DMS 273 (cell line): ENCODE results near the gene PTPRR.
"Not testable (repeated sequence)": the region's sequence is repeated elsewhere in the genome, so short reads cannot be mapped to it uniquely, and the experiment has no call there.

Source experiments
- DNase-seq: peaks from one replicate; lab custom pipeline; 2025; ENCODE audit not compliant: unreplicated experiment; lab: John Stamatoyannopoulos, UW

The PTPRR gene

GRCh38 chr12:70842942-70843341, 77.6 kb downstream of the PTPRR start:
- no peak for DNase-seq

DNA sequence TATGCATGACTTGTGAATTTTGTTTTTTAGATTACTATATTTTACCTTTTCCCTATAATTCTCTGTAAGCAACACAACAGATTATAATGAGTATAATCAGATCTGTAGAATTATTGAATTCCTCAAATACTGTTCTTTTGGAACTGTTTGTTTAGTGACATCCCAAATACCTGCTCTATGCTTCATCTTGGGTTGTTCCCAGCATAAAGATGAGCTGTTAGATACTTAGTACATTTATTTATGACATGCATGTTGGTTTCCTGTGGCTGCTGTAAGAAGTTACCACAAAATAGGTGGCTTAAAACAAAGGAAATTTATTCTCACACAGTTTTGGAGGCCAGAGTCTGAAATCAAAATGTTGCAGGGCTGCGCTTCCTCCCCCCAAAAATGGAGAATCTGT, 78.4 kb downstream of the PTPRR start:
- DNase-seq = no peak

DNA sequence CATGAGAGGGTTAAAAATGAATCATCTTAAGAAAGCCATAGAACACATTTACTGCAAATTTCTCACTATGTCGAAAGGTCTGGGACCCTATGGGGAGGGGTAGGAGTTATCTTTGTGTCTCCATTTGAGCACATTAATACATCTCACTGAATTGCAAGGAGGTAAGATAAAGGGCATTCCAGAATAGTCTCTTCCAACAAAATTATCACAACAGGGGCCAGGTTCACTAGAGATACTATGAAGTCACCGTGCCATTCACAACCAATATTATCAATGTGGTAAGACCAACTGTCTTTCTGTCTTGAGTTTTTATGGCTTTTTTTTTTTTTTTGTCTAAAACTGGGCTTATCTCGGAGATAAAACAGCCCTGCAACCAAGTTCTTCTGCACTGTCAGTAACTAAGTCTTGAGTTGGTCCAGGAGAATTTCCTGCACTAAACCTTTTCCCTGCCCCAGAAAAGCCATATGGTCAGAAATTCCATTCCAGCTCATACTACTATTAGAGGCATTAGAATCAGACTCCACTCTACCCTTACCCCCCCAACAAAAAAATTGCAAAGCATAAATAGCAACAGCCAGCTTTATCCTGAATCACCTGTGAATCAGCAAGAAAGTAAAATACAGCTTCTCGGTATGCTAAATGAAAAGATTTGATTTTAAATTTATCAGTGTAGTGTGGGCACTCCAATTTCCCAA, 79.7 kb downstream of the PTPRR start:
- DNase-seq = peak; percentile 0

GRCh38 chr12:70839544-70839943, 81.0 kb downstream of the PTPRR start:
- DNase-seq = no peak

DNA sequence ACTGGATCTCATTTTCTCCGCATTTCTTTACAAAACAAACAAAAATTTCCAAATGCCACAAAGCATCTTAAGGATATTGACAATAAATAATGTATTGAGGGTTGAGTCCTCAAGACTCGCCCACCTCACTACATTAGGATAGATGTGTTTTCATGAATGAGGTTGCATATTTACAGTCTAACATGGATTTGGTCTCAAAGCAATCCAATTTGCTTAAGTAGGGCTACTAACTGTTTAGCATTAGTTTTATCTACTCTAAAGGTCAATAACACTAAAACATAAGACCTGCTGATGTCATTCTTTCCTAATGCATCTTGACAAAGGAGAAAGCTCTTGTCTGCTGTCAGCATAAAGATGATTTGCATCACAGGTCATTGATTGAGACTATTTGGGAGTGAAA, 82.4 kb downstream of the PTPRR start:
- DNase-seq = no peak

GRCh38 chr12:70837026-70837425, 83.5 kb downstream of the PTPRR start:
- no peak for DNase-seq

DNA sequence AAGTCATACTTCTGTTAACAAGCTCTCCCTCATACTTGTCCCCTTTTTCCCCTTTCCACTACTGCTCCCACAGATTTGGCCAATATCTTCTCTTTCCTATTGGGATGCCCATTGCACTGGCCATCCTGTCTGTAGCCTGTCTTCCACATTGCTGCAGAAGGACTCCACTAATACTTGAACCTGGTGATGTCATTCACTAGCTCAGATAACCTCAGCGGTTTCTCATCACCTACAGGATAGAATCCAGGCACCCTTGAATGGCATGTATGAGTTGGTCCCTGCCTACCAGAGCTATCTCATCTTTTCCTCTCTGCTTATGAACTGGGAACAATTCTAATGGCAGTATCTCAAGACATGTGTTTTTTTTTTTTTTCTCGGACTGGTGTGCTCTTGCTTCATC, 84.6 kb downstream of the PTPRR start:
- DNase-seq = no peak

DNA sequence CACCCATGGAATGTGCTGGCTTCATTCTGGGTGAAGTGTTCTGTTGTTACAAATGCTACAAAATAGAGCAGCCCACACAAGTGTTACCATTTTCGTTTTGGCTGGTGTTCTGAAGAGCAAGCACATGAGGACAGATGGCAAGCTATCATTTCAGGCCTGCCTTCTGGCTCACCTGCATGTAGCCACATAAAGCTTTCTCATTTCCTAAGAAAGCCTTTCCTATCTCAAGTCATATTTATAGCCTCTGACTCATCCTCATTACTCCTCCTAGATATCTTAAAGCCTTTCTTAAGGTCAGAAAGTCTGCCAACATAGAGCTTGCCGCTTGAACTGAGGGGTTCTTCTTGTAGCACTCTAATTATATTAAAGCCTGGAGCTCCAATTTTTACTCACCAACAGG, 89.0 kb downstream of the PTPRR start:
- DNase-seq = peak; percentile 67

DNA sequence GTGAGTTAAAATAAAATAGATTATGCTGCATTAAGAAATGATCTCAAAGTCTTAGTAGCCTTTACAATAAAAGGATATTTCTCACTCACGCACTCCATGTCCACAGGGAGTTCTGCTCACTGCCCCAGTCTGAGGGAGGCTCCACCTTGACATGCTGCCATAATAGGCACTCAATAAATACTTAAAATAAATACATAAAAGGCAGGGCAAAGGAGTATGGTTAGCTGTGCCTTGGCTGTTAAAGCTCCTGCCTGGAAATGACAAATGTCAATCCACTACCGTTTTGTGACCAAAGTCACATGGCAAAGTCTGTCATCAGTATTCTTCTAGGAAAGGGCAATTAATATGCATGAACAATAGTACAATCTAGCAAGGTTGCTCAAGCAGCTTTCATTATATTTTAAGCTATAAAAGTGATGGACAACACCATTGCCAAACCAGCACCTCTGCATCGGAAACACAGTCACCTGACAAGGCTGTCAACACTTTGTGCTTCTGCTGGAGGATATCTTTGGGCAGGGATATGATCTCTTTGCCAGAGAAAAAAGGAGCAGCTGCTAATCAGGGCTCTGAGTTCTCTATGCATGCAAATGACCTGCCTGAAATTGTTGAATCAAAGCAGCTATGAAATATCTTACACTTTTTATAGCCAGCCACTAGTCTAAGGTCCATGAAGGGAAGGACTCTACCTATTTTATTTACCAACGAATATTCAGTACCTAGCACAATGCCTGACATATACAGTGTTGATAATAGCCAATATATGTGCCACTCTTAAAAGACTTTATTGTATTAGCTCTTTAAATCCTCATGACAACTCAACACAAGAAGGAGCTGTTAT, 90.1 kb downstream of the PTPRR start:
- DNase-seq = peak; percentile 4

GRCh38 chr12:70829070-70829469, 91.5 kb downstream of the PTPRR start:
- DNase-seq = no peak

- no peak for DNase-seq
These were observed 92.2 kb downstream of the PTPRR start for GRCh38 chr12:70828351-70828750.

DNA sequence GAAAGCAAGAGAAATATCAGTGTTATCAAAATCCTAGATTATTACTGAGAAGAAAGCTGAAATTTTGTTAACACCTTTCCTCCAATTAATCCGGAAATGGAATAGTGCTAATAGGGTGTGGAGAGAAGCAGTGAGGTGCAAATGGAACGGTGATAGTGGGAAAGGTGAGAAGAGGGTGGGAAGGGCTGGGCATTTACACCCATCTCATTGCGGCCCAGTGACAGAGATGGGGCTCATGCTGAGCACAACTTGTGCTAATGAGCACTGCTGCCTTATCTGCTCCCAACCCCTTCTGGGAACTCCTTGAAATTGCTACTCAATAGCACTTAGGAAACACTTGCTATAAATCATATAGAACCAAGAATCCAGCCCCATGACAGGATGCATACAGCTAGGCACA, 94.4 kb downstream of the PTPRR start:
- no peak for DNase-seq

DNA sequence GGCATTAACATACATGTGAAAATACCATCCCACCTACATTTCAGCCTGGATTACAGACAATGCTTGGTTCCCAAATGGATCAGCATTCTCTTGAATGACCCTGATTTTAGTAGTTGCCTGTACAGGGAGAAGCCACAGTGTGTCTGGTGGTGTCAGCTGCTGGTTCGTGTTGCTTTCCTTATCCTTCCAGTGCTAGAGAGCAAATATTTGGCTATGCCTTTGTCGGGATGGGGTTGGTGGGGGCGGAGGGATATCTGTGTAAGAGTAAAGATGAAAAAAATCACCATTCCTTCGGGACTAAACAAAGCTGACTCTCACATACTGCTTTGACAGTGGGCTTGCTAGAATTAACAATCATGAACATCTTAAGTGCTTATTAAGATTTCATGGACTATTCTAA, 96.0 kb downstream of the PTPRR start:
- DNase-seq = no peak

DNA sequence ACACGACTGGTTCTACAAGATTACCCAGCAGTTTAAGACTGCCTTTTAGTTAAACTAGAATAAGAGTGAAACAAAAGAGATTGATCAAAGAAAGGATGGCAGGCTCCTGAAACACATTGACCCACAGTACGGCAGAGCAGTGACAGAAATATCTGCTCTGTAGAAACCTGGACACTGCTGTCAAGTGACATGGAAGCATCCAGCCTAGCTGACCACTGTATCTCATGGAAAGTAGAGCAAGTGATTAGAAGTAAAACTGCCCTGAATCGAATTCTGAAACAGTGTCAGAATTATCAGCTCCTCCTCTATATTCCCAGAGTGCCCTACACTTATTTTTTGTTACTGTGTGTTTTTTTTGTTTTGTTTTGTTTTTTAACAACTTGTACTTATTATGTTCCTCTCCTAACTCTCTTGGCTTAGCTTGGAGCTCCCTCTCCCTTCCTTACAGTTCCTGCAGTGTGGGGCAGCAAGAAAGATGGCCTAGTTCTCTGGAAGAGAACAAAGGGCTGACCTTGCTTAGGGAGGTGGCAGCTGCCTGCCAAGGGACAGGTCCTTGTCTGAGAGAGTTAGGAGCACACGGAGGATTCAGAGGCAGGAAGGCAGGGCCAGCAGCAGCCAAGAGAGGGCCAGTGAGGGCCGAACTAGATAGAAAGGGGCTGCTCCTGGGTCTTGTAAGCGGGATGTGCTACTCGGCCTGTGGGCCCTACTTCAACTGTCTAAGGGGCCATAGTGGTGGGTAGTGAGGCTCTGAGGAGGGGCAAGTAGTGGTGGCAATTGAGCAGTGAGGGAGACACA, 97.2 kb downstream of the PTPRR start:
- DNase-seq = peak; percentile 3

DNA sequence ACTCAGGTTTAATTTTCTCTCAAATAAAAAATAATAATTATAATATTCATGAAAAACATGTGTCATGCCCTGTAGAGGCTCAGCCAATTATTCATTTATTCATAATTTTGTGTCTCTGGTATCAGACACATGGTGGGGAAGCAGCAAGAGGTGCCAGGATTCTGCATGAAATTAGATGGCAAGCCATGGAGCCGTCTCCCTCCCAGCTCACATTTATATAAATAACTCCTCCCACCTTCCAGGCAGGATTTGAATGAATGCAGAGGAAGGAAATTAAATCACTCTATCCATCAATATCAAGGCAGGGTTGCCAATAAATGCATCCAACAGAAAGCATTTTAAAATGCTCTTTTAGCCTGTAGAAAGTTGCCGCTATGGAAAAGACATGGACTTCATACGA, 98.1 kb downstream of the PTPRR start:
- no peak for DNase-seq

GRCh38 chr12:70815971-70816391, 104.6 kb downstream of the PTPRR start:
- no peak for DNase-seq

DNA sequence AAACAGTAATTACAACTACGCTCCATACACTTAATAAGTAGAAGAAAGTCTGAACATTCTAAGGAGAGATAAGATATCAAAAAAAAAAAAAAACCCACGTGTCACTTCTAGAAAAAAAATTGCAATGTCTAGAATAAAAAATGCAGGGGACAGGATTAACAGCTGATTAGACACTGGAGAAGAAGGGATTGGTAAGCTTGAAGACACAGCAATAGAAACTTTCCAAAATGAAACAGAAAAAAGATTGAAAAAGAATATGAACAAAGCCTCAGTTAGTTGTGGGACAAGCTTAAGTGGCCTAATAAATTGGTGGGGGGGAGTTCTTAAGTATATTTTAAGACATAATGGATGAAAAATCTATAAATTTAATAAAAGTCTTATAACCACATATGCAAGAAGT, 105.5 kb downstream of the PTPRR start:
- DNase-seq = no peak

GRCh38 chr12:70813559-70813958, 107.0 kb downstream of the PTPRR start:
- DNase-seq = no peak

- no peak for DNase-seq
These were observed 108.4 kb downstream of the PTPRR start for GRCh38 chr12:70812136-70812535.

GRCh38 chr12:70809887-70810286, 110.7 kb downstream of the PTPRR start:
- no peak for DNase-seq

DNA sequence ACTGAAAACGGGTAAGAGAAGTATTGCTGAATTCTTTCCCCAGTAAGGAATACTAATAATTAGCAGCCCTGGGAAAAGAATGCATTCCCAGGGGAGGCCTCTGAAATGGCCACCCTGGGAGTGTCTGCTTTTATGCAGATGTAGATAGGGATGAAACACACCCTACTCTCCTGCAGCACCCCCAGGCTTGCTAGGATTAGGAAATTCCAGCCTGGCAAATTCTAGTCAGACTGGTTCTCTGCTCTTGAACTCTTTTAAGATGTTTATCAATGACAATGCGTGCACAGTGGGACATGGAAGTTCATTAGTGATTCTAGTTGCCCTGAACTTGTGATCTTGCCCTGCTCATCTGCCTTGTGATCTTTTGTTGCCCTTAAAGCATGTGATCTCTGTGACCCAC, 112.5 kb downstream of the PTPRR start:
- DNase-seq = not testable (repeated sequence)

- DNase-seq = no peak
These were observed 113.7 kb downstream of the PTPRR start for GRCh38 chr12:70806827-70807226.
